ENCODE measurements around the gene PIK3R3.

The PIK3R3 gene

DNA sequence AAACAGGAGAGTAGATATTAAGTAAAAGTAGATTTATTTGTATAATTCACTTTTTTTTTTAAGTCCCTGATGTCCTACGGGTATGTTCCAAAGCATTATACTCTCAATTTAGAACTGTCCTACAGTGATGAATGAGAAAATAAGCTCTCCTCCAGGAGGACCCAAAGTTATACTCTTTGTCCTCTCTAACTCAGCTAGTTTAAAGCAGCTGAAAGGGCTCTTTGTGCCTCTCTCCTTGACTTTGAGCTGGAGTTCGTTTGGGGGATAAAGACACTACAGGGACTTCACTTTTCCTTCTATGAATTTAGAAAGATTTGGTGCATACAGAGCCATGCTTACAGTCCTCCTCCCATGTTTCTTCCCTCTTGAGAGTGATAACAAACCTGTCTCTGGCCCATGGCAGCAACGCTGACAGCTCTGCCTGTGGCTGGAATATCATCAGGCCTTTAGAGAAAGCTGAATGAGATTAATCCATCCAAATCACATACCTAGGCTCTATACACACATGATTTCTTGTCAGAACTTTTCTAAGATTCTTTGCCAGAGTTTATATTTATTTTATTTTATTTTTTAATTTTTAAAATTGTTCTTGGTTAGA, 134.3 kb downstream of the PIK3R3 start:
- no peak overlapping the region for H3K4me3 ChIP-seq (ENCODE audit: low read depth, low read length)
- DNase-seq (ENCODE audit: low read depth), result no peak
- TF ChIP-seq, protein P1, sequence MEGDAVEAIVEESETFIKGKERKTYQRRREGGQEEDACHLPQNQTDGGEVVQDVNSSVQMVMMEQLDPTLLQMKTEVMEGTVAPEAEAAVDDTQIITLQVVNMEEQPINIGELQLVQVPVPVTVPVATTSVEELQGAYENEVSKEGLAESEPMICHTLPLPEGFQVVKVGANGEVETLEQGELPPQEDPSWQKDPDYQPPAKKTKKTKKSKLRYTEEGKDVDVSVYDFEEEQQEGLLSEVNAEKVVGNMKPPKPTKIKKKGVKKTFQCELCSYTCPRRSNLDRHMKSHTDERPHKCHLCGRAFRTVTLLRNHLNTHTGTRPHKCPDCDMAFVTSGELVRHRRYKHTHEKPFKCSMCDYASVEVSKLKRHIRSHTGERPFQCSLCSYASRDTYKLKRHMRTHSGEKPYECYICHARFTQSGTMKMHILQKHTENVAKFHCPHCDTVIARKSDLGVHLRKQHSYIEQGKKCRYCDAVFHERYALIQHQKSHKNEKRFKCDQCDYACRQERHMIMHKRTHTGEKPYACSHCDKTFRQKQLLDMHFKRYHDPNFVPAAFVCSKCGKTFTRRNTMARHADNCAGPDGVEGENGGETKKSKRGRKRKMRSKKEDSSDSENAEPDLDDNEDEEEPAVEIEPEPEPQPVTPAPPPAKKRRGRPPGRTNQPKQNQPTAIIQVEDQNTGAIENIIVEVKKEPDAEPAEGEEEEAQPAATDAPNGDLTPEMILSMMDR (IDR thresholded peaks at IDR 0.05; ENCODE audit: insufficient read depth, low read depth, low read length, missing control alignments), result no peak

DNA sequence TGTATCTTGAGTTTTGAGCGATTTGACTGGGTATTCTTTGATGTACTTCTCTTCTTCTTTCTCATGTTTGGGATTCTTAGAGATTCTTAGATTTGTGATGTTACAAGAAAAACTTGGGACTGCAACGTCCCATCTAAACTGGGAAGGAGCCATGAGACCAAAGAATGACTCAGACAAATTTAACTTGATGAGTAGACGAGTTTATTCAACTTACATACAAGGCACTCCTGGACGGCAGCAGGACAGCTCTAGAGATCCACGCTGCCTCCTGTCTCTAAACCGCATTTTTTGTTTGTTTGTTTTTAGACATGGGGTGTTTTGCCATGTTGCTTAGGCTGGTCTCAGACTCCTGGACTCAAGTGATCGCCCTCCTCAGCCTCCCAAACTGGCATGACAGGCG, 137.1 kb downstream of the PIK3R3 start:
- TF ChIP-seq, protein P1 (IDR thresholded peaks at IDR 0.05; ENCODE audit: insufficient read depth, low read depth, low read length, missing control alignments), result no peak
- no peak overlapping the region for H3K4me3 ChIP-seq (ENCODE audit: low read depth, low read length)
- DNase-seq (ENCODE audit: low read depth), result no peak

DNA sequence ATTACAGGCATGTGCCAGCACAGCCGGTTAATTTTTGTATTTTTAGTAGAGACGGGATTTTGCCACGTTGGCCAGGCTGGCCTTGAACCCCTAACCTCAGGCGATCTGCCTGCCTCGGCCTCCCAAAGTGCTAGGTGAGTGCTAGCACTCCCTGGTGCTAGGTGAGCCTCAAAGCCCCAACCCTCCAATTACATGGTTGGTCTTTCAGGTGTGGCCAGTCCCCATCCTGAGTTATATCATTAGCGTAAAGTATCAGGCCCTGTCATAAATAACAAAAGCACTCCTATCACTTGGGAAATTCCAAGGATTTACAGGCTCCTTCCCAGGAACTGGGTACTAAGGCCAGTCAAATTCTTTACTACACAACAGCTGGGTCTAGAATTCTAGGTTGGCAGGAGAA, 138.0 kb downstream of the PIK3R3 start:
- no peak overlapping the region for H3K4me3 ChIP-seq (ENCODE audit: low read depth, low read length)
- no peak for DNase-seq (ENCODE audit: low read depth)
- TF ChIP-seq, protein P1 (IDR thresholded peaks at IDR 0.05; ENCODE audit: insufficient read depth, low read depth, low read length, missing control alignments), result no peak
